ENCODE data around the gene ZNF687.

The ZNF687 gene

GRCh38 chr1:151243683-151244216 lies 38.3 kb upstream of the ZNF687 start:
- no peak overlapping the region for H3K4me3 ChIP-seq (ENCODE audit: low read length)
- TF ChIP-seq, protein P1, sequence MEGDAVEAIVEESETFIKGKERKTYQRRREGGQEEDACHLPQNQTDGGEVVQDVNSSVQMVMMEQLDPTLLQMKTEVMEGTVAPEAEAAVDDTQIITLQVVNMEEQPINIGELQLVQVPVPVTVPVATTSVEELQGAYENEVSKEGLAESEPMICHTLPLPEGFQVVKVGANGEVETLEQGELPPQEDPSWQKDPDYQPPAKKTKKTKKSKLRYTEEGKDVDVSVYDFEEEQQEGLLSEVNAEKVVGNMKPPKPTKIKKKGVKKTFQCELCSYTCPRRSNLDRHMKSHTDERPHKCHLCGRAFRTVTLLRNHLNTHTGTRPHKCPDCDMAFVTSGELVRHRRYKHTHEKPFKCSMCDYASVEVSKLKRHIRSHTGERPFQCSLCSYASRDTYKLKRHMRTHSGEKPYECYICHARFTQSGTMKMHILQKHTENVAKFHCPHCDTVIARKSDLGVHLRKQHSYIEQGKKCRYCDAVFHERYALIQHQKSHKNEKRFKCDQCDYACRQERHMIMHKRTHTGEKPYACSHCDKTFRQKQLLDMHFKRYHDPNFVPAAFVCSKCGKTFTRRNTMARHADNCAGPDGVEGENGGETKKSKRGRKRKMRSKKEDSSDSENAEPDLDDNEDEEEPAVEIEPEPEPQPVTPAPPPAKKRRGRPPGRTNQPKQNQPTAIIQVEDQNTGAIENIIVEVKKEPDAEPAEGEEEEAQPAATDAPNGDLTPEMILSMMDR (conservative IDR thresholded peaks at IDR 0.05; ENCODE audit: low read depth, low read length), result no peak
- no peak for DNase-seq (ENCODE audit: low read depth)

- H3K4me3 ChIP-seq (ENCODE audit: low read length), result no peak overlapping the region
- TF ChIP-seq, protein P1 (conservative IDR thresholded peaks at IDR 0.05; ENCODE audit: low read depth, low read length), result no peak
- no peak for DNase-seq (ENCODE audit: low read depth)
Observed at GRCh38 chr1:151246786-151247185, 35.3 kb upstream of the ZNF687 start.

- TF ChIP-seq, protein P1 (conservative IDR thresholded peaks at IDR 0.05; ENCODE audit: low read depth, low read length), result peak; percentile 93
- H3K4me3 ChIP-seq (ENCODE audit: low read length), result no peak overlapping the region
- peak; percentile 69 for DNase-seq (ENCODE audit: low read depth)
Observed at GRCh38 chr1:151251656-151252470, 30.2 kb upstream of the ZNF687 start.

GRCh38 chr1:151254217-151255213 lies 27.6 kb upstream of the ZNF687 start, which contains the start of gene PSMD4:
Gene PSMD4, plus strand, starts transcription at chr1:151254734. Its CDS starts 49 bp downstream, at chr1:151254783.
- TF ChIP-seq, protein P1 (conservative IDR thresholded peaks at IDR 0.05; ENCODE audit: low read depth, low read length), result no peak
- DNase-seq (ENCODE audit: low read depth), result peak; percentile 87
- peak within 1 kb of the TSS; percentile 98 for H3K4me3 ChIP-seq (ENCODE audit: low read length)

GRCh38 chr1:151255381-151255780 lies 26.7 kb upstream of the ZNF687 start:
- TF ChIP-seq, protein P1 (conservative IDR thresholded peaks at IDR 0.05; ENCODE audit: low read depth, low read length), result no peak
- no peak for DNase-seq (ENCODE audit: low read depth)
- H3K4me3 ChIP-seq (ENCODE audit: low read length), result peak overlapping the region; percentile 98

DNA sequence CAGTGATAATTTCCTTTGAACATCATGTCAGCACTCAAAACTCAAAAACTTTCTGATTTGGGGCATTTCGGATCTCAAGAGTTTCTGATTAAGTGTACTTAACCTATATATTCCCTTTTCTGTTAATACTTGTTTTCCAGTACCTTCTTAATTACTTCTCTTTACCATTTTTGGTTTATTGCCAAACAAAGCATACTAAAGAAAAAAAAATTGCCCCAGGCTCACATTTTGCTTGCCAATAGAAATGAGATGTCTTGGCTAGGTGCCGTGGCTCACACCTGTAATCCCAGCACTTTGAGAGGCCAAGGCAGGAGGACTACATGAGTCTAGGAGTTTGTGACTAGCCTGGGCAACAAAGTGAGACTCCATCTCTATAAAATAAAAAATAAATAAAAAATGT lies 22.7 kb upstream of the ZNF687 start:
- no peak for DNase-seq (ENCODE audit: low read depth)
- TF ChIP-seq, protein P1 (conservative IDR thresholded peaks at IDR 0.05; ENCODE audit: low read depth, low read length), result no peak
- no peak overlapping the region for H3K4me3 ChIP-seq (ENCODE audit: low read length)
